ENCODE data around the gene HEATR1.

- TF ChIP-seq LEF1 (IDR thresholded peaks at IDR 0.05; ENCODE audit: borderline replicate concordance), result no peak
- no peak for TF ChIP-seq PKNOX1 (IDR thresholded peaks at IDR 0.05)
- TF ChIP-seq FOXM1 (IDR thresholded peaks at IDR 0.05; ENCODE audit: borderline replicate concordance), result no peak
- TF ChIP-seq ARNT (IDR thresholded peaks at IDR 0.05), result no peak
- no peak for TF ChIP-seq SP1 (IDR thresholded peaks at IDR 0.05)
- no peak for TF ChIP-seq SUZ12 (IDR thresholded peaks at IDR 0.05)
- no peak for TF ChIP-seq L3MBTL2 (conservative IDR thresholded peaks at IDR 0.05)
- no peak for TF ChIP-seq HDGF (IDR thresholded peaks at IDR 0.05; ENCODE audit: borderline replicate concordance)
- TF ChIP-seq ELF4 (IDR thresholded peaks at IDR 0.05), result no peak
- no peak for TF ChIP-seq NFRKB (IDR thresholded peaks at IDR 0.05)
- no peak for TF ChIP-seq TARDBP (IDR thresholded peaks at IDR 0.05)
Measured at GRCh38 chr1:236550961-236551851, 53.1 kb downstream of the HEATR1 start.

Data from HEK293T (cell line).